Measurements from ENCODE around the gene MROH9. TPM values are rescaled to one million over a fixed set of nuclear protein-coding genes. Genes with fewer than 3 reads are reported as not detected.

The MROH9 gene
- total and polyA plus RNA-seq, 2 of the 8 experiments (the other 6 are each of a cell fraction or from before 2014, with no cell fraction given), result not detected

GRCh38 chr1:171032822-171033702 is 97.7 kb downstream of the MROH9 start (continued):
- no peak for TF ChIP-seq GABPA (IDR thresholded peaks at IDR 0.05; ENCODE audit: borderline replicate concordance, insufficient read depth, low read length)
- TF ChIP-seq EP300 (IDR thresholded peaks at IDR 0.05; ENCODE audit: borderline replicate concordance in 1 of 2, low read depth in 2 of 2, low read length in 2 of 2), result no peak
- no peak for TF ChIP-seq MAX (IDR thresholded peaks at IDR 0.05)
- no peak for TF ChIP-seq KDM5A (IDR thresholded peaks at IDR 0.05; ENCODE audit: low read length)
- TF ChIP-seq TCF12 (IDR thresholded peaks at IDR 0.05; ENCODE audit: low read depth, low read length), result no peak
- TF ChIP-seq POU5F1 (IDR thresholded peaks at IDR 0.05; ENCODE audit: low read depth, low read length), result no peak
- no peak for TF ChIP-seq ATF2 (IDR thresholded peaks at IDR 0.05; ENCODE audit: low read length)
- TF ChIP-seq, protein P1, sequence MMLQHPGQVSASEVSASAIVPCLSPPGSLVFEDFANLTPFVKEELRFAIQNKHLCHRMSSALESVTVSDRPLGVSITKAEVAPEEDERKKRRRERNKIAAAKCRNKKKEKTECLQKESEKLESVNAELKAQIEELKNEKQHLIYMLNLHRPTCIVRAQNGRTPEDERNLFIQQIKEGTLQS (IDR thresholded peaks at IDR 0.05; ENCODE audit: insufficient read depth, low read depth, low read length), result no peak
- TF ChIP-seq SIN3A (conservative IDR thresholded peaks at IDR 0.05 in 1 of 2, IDR thresholded peaks at IDR 0.05 in 1 of 2; ENCODE audit: low read depth in 1 of 2, low read length in 2 of 2), result no peak
- no peak for TF ChIP-seq TAF7 (optimal IDR thresholded peaks at IDR 0.05; ENCODE audit: borderline replicate concordance, low read depth, low read length)
- 0 out of 2 replicates have a peak, but pooled peaks have one; percentile 30 for TF ChIP-seq E2F6 (IDR thresholded peaks at IDR 0.05)
- no peak for TF ChIP-seq RNF2 (IDR thresholded peaks at IDR 0.05; ENCODE audit: borderline replicate concordance, low read depth, low read length, missing control alignments, poor library complexity, severe bottlenecking)
- no peak for TF ChIP-seq POLR2A (IDR thresholded peaks at IDR 0.05; ENCODE audit: control extremely low read depth in 1 of 2, low read depth in 2 of 2, low read length in 2 of 2)
- TF ChIP-seq POLR2AphosphoS5 (IDR thresholded peaks at IDR 0.05; ENCODE audit: low read depth, low read length), result no peak
- no peak for TF ChIP-seq TAF1 (IDR thresholded peaks at IDR 0.05; ENCODE audit: low read depth, low read length)
- TF ChIP-seq KDM4A (IDR thresholded peaks at IDR 0.05; ENCODE audit: low read depth, low read length, severe bottlenecking), result peak; percentile 18
- TF ChIP-seq TBP (IDR thresholded peaks at IDR 0.05; ENCODE audit: low read depth, low read length), result no peak
- no peak for TF ChIP-seq SP4 (IDR thresholded peaks at IDR 0.05; ENCODE audit: low read length)
- TF ChIP-seq ASH2L (IDR thresholded peaks at IDR 0.05; ENCODE audit: low read length), result peak; percentile 77
- TF ChIP-seq SP2 (IDR thresholded peaks at IDR 0.05; ENCODE audit: low read length), result no peak
